CD14-positive monocyte (primary cell): Measurements from ENCODE around the gene ERC1. TPM values are rescaled to one million over a fixed set of nuclear protein-coding genes. Genes with fewer than 3 reads are reported as not detected.

Experiments
- DNase-seq, 3 donors: peaks; one replicate each; pipeline ENCODE4 v3.0.0-alpha.2; 2011 to 2022
- H2AFZ ChIP-seq: 2 replicates; pipeline ENCODE4 v1.6.0; 2012; ENCODE audit warnings: mild to moderate bottlenecking, low read depth, low read length, inconsistent platforms; ENCODE audit not compliant: insufficient read depth, poor library complexity, severe bottlenecking
- H3K27ac ChIP-seq, 2 donors: 1 replicate in 1 of 2; 2 replicates in 1 of 2; pipeline ENCODE4 v1.5.1; 2012 to 2013; ENCODE audit warnings: low read length in 2 of 2, control low read depth in 1 of 2, inconsistent platforms in 1 of 2, low read depth in 1 of 2, mild to moderate bottlenecking in 1 of 2
- H3K27me3 ChIP-seq, 2 donors: one replicate each; pipeline versions ENCODE4 v1.6.0 to v1.6.1; 2011 to 2013; ENCODE audit warnings: low read length in 2 of 2; ENCODE audit not compliant: control insufficient read depth in 2 of 2, insufficient read depth in 2 of 2
- H3K36me3 ChIP-seq, 2 donors: replicated peaks in 1 of 2; 1 replicate in 1 of 2; 2 replicates in 1 of 2; pipeline versions ENCODE4 v1.5.1 to v1.6.1; 2012 to 2013; ENCODE audit warnings: low read length in 2 of 2, control low read depth in 1 of 2, inconsistent platforms in 1 of 2, mild to moderate bottlenecking in 1 of 2; ENCODE audit not compliant: insufficient read depth in 2 of 2, control insufficient read depth in 1 of 2
- H3K4me1 ChIP-seq, 2 donors: 1 replicate in 1 of 2; 2 replicates in 1 of 2; pipeline versions ENCODE4 v1.5.1 to v1.6.1; 2012 to 2013; ENCODE audit warnings: low read length in 2 of 2, control low read depth in 1 of 2, inconsistent platforms in 1 of 2, mild to moderate bottlenecking in 1 of 2, moderate library complexity in 1 of 2; ENCODE audit not compliant: insufficient read depth in 2 of 2, control insufficient read depth in 1 of 2
- H3K4me2 ChIP-seq: replicated peaks from 2 replicates; pipeline ENCODE3; 2012; ENCODE audit warnings: low read length, moderate library complexity, mild to moderate bottlenecking; ENCODE audit not compliant: poor library complexity, severe bottlenecking; ENCODE audit errors: extremely low read depth
- H3K4me3 ChIP-seq, 3 experiments: fragments of 200-600 bp in 1 of 3; sonication (generic) in 1 of 3; replicated peaks in 1 of 3; 1 replicate in 2 of 3; 2 replicates in 1 of 3; pipeline ENCODE4 v1.5.1; 2011 to 2013; ENCODE audit warnings: low read length in 3 of 3, mild to moderate bottlenecking in 3 of 3, control low read depth in 2 of 3, low read depth in 2 of 3, inconsistent platforms in 1 of 3, moderate library complexity in 1 of 3
- H3K79me2 ChIP-seq: 2 replicates; pipeline ENCODE4 v1.6.0; 2012; ENCODE audit warnings: mild to moderate bottlenecking, control low read depth, inconsistent platforms, low read length, moderate library complexity; ENCODE audit not compliant: insufficient read depth
- H3K9ac ChIP-seq: 2 replicates; pipeline ENCODE4 v1.6.0; 2017; ENCODE audit warnings: low read length, mild to moderate bottlenecking; ENCODE audit not compliant: insufficient read depth, poor library complexity, severe bottlenecking
- H3K9me3 ChIP-seq, 2 donors: replicated peaks in 1 of 2; 1 replicate in 1 of 2; 2 replicates in 1 of 2; pipeline versions ENCODE4 v1.5.1 to v1.6.1; 2012 to 2013; ENCODE audit warnings: low read length in 2 of 2, control low read depth in 1 of 2; ENCODE audit not compliant: control insufficient read depth in 1 of 2, insufficient read depth in 1 of 2
- H4K20me1 ChIP-seq: 2 replicates; pipeline ENCODE4 v1.6.0; 2012; ENCODE audit warnings: mild to moderate bottlenecking, low read length, control low read depth, moderate library complexity; ENCODE audit not compliant: insufficient read depth
- H3K27ac Mint-ChIP-seq, 7 donors: one replicate each; pipeline ENCODE4 v1.8.0; 2020; ENCODE audit warnings: mild to moderate bottlenecking in 7 of 7, mixed read lengths in 7 of 7, moderate library complexity in 6 of 7, inconsistent platforms in 2 of 7
- H3K27me3 Mint-ChIP-seq, 3 donors: one replicate each; pipeline ENCODE4 v1.8.0; 2021 to 2022; ENCODE audit warnings: low read depth in 3 of 3, mild to moderate bottlenecking in 3 of 3, mixed read lengths in 3 of 3, moderate library complexity in 3 of 3, inconsistent platforms in 1 of 3
- H3K36me3 Mint-ChIP-seq, 2 donors: one replicate each; pipeline ENCODE4 v1.8.0; 2020; ENCODE audit warnings: mixed read lengths in 2 of 2, inconsistent platforms in 1 of 2, mild to moderate bottlenecking in 1 of 2
- H3K4me1 Mint-ChIP-seq: one replicate; pipeline ENCODE4 v1.8.0; 2020; ENCODE audit warnings: mild to moderate bottlenecking, mixed read lengths
- H3K4me3 Mint-ChIP-seq, 2 donors: one replicate each; pipeline ENCODE4 v1.8.0; 2020; ENCODE audit warnings: mild to moderate bottlenecking in 2 of 2, mixed read lengths in 2 of 2, moderate library complexity in 1 of 2
- H3K9me3 Mint-ChIP-seq, 7 donors: one replicate each; pipeline ENCODE4 v1.8.0; 2020 to 2022; ENCODE audit warnings: mixed read lengths in 7 of 7, mild to moderate bottlenecking in 6 of 7, moderate library complexity in 6 of 7, inconsistent platforms in 2 of 7
- WGBS: methylation state at CpG from one replicate; pipeline ENCODE4 v1.1.5; 2013; ENCODE audit warnings: missing lambda C conversion rate; ENCODE audit not compliant: insufficient coverage; 5-methylcytosine and 5-hydroxymethylcytosine counted together
- intact Hi-C, 2 donors: fragments of 100-400 bp; cut with micrococcal nuclease; formaldehyde crosslinking; loops; one replicate each; pipeline versions ENCODE4 v1.15.0 to v1.15.1; 2023
- polyA plus RNA-seq, 3 donors: library from polyadenylated mRNA; depleted of rRNA in 1 of 3; unstranded in 2 of 3; stranded (reverse) in 1 of 3; fragments of 300-500 nt in 2 of 3; fragments of >200 nt in 1 of 3; fragmentation: Illumina TruSeq in 2 of 3; gene quantifications; 1 replicate in 2 of 3; 2 replicates in 1 of 3; pipeline ENCODE4 v1.2.3, GENCODE V29; 2012 to 2021
- TF ChIP-seq, protein P1 (sequence below): fragments of 200-600 bp; IDR thresholded peaks from one replicate; pipeline ENCODE4 v1.8.0; 2022; ENCODE audit warnings: antibody characterized with exemption, mild to moderate bottlenecking

Gene ERC1
- polyA plus RNA-seq, 3 donors = 4.0 to 14.3 (median 5.1) TPM

- Histone ChIP-seq H3K4me2 (peak overlapping the region; percentile 76), H3K4me3 (peak overlapping the region in 1 of 3 experiments; percentile 67), H4K20me1 (no peaks in the 10 kb centered on the region), H3K9me3 (peaks cover 0 to 34% of the 10 kb centered on the region in 2 donors), H2AFZ (peak overlapping the region; percentile 67), H3K4me1 (peaks cover 10 to 26% of the 10 kb centered on the region in 2 donors), H3K36me3 (no peaks in the 10 kb centered on the region), H3K9ac (no peak overlapping the region), H3K27ac (no peak overlapping the region), H3K27me3 (peaks cover 63 to 88% of the 10 kb centered on the region in 2 donors), H3K79me2 (no peaks in the 10 kb centered on the region)
- Mint-ChIP-seq H3K4me1 (peaks cover 31% of the 10 kb centered on the region), H3K27ac (no peak overlapping the region), H3K9me3 (peaks cover 0 to 21% (median 14%) of the 10 kb centered on the region in 7 donors), H3K27me3 (peaks cover 80 to 92% (median 87%) of the 10 kb centered on the region in 3 donors), H3K4me3 (peak overlapping the region; percentile 73 to 86), H3K36me3 (peaks cover 7 to 10% of the 10 kb centered on the region in 2 donors)
- TF ChIP-seq, protein P1, sequence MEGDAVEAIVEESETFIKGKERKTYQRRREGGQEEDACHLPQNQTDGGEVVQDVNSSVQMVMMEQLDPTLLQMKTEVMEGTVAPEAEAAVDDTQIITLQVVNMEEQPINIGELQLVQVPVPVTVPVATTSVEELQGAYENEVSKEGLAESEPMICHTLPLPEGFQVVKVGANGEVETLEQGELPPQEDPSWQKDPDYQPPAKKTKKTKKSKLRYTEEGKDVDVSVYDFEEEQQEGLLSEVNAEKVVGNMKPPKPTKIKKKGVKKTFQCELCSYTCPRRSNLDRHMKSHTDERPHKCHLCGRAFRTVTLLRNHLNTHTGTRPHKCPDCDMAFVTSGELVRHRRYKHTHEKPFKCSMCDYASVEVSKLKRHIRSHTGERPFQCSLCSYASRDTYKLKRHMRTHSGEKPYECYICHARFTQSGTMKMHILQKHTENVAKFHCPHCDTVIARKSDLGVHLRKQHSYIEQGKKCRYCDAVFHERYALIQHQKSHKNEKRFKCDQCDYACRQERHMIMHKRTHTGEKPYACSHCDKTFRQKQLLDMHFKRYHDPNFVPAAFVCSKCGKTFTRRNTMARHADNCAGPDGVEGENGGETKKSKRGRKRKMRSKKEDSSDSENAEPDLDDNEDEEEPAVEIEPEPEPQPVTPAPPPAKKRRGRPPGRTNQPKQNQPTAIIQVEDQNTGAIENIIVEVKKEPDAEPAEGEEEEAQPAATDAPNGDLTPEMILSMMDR = no peak
- intact Hi-C loops = no loop called here
- no peak for DNase-seq
- WGBS = 42% methylated on average over 16 of the region's 26 CpGs
Measured at GRCh38 chr12:1531654-1532374, 540.8 kb downstream of the ERC1 start.

GRCh38 chr12:1532375-1533165 is 541.5 kb downstream of the ERC1 start:
- TF ChIP-seq, protein P1 = no peak
- Mint-ChIP-seq H3K36me3 (peaks cover 7 to 10% of the 10 kb centered on the region in 2 donors), H3K27ac (no peak overlapping the region), H3K9me3 (peaks cover 0 to 21% (median 14%) of the 10 kb centered on the region in 7 donors), H3K4me3 (peak overlapping the region; percentile 63 to 86), H3K4me1 (peaks cover 31% of the 10 kb centered on the region), H3K27me3 (peaks cover 78 to 90% (median 86%) of the 10 kb centered on the region in 3 donors)
- H3K27me3 ChIP-seq = peaks cover 69 to 89% of the 10 kb centered on the region in 2 donors
- H3K9ac ChIP-seq = no peak overlapping the region
- no peak for DNase-seq
- WGBS = 75% methylated on average over 5 of the region's 11 CpGs
- no peak overlapping the region for H3K27ac ChIP-seq
- H3K4me1 ChIP-seq = peaks cover 10 to 26% of the 10 kb centered on the region in 2 donors
- H2AFZ ChIP-seq = peak overlapping the region; percentile 59
- H3K36me3 ChIP-seq = no peaks in the 10 kb centered on the region
- peak overlapping the region; percentile 39 for H3K4me2 ChIP-seq
- H3K79me2 ChIP-seq = no peaks in the 10 kb centered on the region
- H3K4me3 ChIP-seq = peak overlapping the region in 1 of 3 experiments; percentile 44
- no peaks in the 10 kb centered on the region for H4K20me1 ChIP-seq
- intact Hi-C loops = no loop called here
- peaks cover 0 to 34% of the 10 kb centered on the region in 2 donors for H3K9me3 ChIP-seq
